ENCODE data around the gene CSNK1A1.

CSNK1A1 gene

DNA sequence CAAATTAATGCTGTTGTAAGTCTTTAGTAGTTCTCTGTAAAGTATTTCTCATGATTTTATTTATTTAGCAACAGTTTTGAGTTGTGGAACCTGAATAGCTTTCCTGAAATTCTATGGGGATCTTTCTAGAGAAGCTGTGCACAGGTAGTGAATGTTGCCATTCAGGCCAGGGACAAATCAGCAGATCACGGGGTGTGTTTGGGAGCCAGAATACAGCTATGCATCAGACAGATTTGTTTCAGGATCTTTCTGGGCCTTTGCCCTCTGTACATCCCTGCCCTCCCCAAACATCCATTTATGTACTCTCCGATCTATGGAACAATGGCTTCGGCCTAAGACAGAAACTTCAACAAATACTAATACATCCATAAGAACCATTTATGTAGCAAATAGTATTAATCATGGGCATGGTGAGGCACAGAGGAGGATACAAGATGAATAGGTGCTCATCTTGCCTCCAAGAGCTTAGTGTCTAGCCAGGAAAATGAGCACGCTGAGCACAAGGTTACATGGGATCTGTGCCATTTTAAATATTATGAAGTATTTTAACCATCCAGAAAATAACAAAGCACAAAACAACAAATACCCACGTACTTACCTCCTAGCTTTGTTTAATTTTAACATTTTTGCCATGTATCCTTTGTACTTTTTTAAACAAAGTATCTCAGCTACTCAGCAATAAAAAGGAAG lies 43.1 kb upstream of the CSNK1A1 start:
- TF ChIP-seq, protein P1, sequence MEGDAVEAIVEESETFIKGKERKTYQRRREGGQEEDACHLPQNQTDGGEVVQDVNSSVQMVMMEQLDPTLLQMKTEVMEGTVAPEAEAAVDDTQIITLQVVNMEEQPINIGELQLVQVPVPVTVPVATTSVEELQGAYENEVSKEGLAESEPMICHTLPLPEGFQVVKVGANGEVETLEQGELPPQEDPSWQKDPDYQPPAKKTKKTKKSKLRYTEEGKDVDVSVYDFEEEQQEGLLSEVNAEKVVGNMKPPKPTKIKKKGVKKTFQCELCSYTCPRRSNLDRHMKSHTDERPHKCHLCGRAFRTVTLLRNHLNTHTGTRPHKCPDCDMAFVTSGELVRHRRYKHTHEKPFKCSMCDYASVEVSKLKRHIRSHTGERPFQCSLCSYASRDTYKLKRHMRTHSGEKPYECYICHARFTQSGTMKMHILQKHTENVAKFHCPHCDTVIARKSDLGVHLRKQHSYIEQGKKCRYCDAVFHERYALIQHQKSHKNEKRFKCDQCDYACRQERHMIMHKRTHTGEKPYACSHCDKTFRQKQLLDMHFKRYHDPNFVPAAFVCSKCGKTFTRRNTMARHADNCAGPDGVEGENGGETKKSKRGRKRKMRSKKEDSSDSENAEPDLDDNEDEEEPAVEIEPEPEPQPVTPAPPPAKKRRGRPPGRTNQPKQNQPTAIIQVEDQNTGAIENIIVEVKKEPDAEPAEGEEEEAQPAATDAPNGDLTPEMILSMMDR (IDR thresholded peaks at IDR 0.05; ENCODE audit: low read length, missing control alignments) = no peak
- H3K4me3 ChIP-seq (replicated peaks; ENCODE audit: low read depth, low read length) = no peak overlapping the region
- DNase-seq (ENCODE audit: low read depth) = no peak

DNA sequence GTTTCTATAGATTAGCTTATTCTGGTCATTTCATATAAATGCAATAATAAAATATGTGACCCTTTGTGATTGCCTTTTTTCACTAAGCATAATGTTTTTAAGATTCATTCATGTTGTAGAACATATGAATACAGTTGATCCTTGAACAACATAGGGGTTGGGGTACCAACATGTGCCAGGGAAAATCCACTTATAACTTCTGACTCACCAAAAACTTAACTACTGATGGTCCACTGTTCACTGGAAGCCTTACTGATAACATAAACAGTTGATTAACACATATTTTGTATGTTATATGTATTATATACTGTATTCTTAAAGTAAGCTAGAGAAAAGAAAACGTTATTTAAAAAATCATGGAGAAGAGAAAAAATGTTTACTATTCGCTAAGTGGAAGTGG lies 42.1 kb upstream of the CSNK1A1 start:
- TF ChIP-seq, protein P1 (IDR thresholded peaks at IDR 0.05; ENCODE audit: low read length, missing control alignments) = no peak
- no peak for DNase-seq (ENCODE audit: low read depth)
- H3K4me3 ChIP-seq (replicated peaks; ENCODE audit: low read depth, low read length) = no peak overlapping the region

GRCh38 chr5:149588936-149589335 lies 37.7 kb upstream of the CSNK1A1 start:
- peak; percentile 25 for DNase-seq (ENCODE audit: low read depth)
- TF ChIP-seq, protein P1 (IDR thresholded peaks at IDR 0.05; ENCODE audit: low read length, missing control alignments) = no peak
- no peak overlapping the region for H3K4me3 ChIP-seq (replicated peaks; ENCODE audit: low read depth, low read length)

DNA sequence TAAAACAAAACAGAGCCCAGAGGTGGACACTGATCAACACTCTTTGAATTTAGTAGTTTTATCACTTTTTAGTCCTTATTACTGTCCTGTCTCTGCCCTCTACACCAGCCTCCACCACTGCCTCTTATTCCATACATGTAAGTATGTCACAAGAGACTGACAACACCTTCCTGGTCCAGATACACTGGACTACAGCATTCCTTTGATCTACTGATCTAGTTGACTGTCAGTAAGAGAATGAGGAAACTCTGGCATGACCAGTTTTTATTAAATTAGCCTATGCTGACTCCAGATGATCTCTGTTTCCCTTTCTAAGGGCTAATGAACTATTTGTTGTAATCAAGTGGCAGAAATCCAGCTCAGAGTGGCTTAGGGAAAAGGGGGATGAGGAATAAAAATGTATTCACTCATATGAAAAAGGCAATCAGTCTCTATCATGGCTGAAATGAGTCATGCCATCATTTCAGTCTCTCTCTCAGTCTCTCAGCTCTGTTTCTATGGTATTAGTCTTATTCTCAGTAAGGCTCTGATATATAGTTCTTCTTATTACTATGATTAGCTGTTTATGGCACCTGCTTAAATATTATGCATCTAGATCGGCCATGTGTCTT lies 35.6 kb upstream of the CSNK1A1 start:
- TF ChIP-seq, protein P1 (IDR thresholded peaks at IDR 0.05; ENCODE audit: low read length, missing control alignments) = no peak
- DNase-seq (ENCODE audit: low read depth) = no peak
- no peak overlapping the region for H3K4me3 ChIP-seq (replicated peaks; ENCODE audit: low read depth, low read length)

- DNase-seq (ENCODE audit: low read depth) = no peak
- TF ChIP-seq, protein P1 (IDR thresholded peaks at IDR 0.05; ENCODE audit: low read length, missing control alignments) = no peak
- no peak overlapping the region for H3K4me3 ChIP-seq (replicated peaks; ENCODE audit: low read depth, low read length)
These were observed 34.7 kb upstream of the CSNK1A1 start for GRCh38 chr5:149585910-149586309.

DNA sequence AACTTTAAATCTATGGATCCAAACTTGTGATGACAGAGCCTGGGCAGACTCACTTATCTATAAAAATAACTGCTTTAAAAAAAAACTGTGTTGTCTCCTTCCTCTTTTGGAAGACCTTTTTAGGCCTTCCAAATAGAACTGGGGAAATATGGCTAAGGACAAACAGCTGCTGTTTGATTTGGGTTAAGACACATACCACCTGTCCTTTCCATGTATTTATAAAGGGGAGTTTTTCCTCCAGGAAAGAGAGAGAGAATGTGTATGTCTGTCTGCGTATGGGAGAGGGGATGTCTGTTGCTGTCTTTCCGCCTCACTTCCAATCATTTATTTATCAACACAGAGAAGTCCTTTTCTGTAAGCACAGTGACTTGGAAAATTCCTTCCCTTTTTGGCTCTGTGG lies 32.9 kb upstream of the CSNK1A1 start:
- TF ChIP-seq, protein P1 (IDR thresholded peaks at IDR 0.05; ENCODE audit: low read length, missing control alignments) = no peak
- peak; percentile 34 for DNase-seq (ENCODE audit: low read depth)
- H3K4me3 ChIP-seq (replicated peaks; ENCODE audit: low read depth, low read length) = no peak overlapping the region

DNA sequence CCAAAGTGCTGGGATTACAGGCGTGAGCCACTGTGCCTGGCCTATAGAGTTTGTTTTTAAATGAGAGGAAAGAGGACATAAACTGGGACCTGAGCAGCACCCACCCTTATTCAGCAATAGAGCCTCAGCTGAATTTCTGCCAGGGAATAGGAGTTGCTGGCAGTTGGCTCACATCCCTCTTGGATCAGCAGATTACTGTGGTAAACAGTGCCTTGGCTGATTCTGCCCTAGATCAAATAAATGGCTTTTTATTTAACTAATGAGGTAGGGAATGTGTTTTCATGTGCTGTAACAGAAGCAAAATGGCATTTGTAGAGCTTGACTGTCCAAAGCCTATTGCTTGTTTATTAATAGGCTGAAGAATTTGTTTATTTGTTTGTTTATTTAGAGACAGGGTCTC lies 32.2 kb upstream of the CSNK1A1 start:
- TF ChIP-seq, protein P1 (IDR thresholded peaks at IDR 0.05; ENCODE audit: low read length, missing control alignments) = no peak
- peak; percentile 45 for DNase-seq (ENCODE audit: low read depth)
- H3K4me3 ChIP-seq (replicated peaks; ENCODE audit: low read depth, low read length) = no peak overlapping the region

Measured in fibroblast of pulmonary artery (primary cell).